GM18520 (cell line): Measurements from ENCODE around the gene SLC9B1.
A peak's percentile ranks its signal among the peaks of the same experiment; 100 is the strongest.

Experiments
- ATAC-seq: cut with Tn5 transposase; IDR thresholded peaks from one replicate; pipeline ENCODE4 v1.9.1; 2021; ENCODE audit not compliant: unreplicated experiment

Gene SLC9B1

GRCh38 chr4:103019308-103020124 lies at the start of gene SLC9B1:
TSS of gene SLC9B1 (minus strand) at chr4:103019705. CDS start at chr4:102991711, 27,994 bp downstream.
- peak; percentile 96 for ATAC-seq

GRCh38 chr4:103067841-103068547 lies 48.5 kb upstream of the SLC9B1 start:
- ATAC-seq: no peak

- no peak for ATAC-seq
These were observed 41.1 kb upstream of the SLC9B1 start for GRCh38 chr4:103060453-103061148.

- ATAC-seq: no peak
These were observed 34.5 kb upstream of the SLC9B1 start for GRCh38 chr4:103054030-103054429.

GRCh38 chr4:103052779-103053178 lies 33.3 kb upstream of the SLC9B1 start:
- no peak for ATAC-seq

GRCh38 chr4:103052145-103052544 lies 32.6 kb upstream of the SLC9B1 start:
- no peak for ATAC-seq

GRCh38 chr4:103050736-103051436 lies 31.4 kb upstream of the SLC9B1 start:
- no peak for ATAC-seq

- ATAC-seq: peak; percentile 88
These were observed 27.1 kb upstream of the SLC9B1 start for GRCh38 chr4:103046416-103047290.

- ATAC-seq: no peak
These were observed 24.7 kb upstream of the SLC9B1 start for GRCh38 chr4:103044183-103044582.

- ATAC-seq: no peak
These were observed 16.7 kb upstream of the SLC9B1 start for GRCh38 chr4:103036169-103036568.

- ATAC-seq: no peak
These were observed 13.1 kb upstream of the SLC9B1 start for GRCh38 chr4:103032574-103032973.

GRCh38 chr4:103030791-103031190 lies 11.3 kb upstream of the SLC9B1 start:
- no peak for ATAC-seq

- ATAC-seq: no peak
These were observed 9.8 kb upstream of the SLC9B1 start for GRCh38 chr4:103029300-103029699.

- ATAC-seq: no peak
These were observed 7.4 kb upstream of the SLC9B1 start for GRCh38 chr4:103026868-103027267.

GRCh38 chr4:103024996-103025395 lies 5.5 kb upstream of the SLC9B1 start:
- ATAC-seq: no peak

- no peak for ATAC-seq
These were observed 1.6 kb upstream of the SLC9B1 start for GRCh38 chr4:103021120-103021519.

- no peak for ATAC-seq
These were observed 856 bp downstream of the SLC9B1 start for GRCh38 chr4:103018391-103019307.

- no peak for ATAC-seq
These were observed 7.0 kb downstream of the SLC9B1 start for GRCh38 chr4:103012551-103012950.

- ATAC-seq: no peak
These were observed 7.4 kb downstream of the SLC9B1 start for GRCh38 chr4:103012060-103012459.
